AG04450 (cell line): Measurements from ENCODE around the gene TPRKB. TPM values are rescaled to one million over a fixed set of nuclear protein-coding genes. Genes with fewer than 3 reads are reported as not detected.
"Not testable (repeated sequence)": the region's sequence is repeated elsewhere in the genome, so short reads cannot be mapped to it uniquely, and the experiment has no call there.

Experiments used
- CTCF ChIA-PET: fragments of 300-600, 350-600 bp; formaldehyde crosslinking; extraction: SDS; loops from one replicate; lab custom pipeline; 2022; ENCODE audit warnings: antibody characterized with exemption, inconsistent platforms; lab: Charles Lee
- POLR2A ChIA-PET: fragments of 350-600 bp; formaldehyde crosslinking; extraction: SDS; loops from one replicate; lab custom pipeline; 2021; ENCODE audit warnings: antibody characterized with exemption, inconsistent platforms; lab: Yijun Ruan, JAX
- DNase-seq: peaks from one replicate; pipeline ENCODE4 v3.0.0-alpha.2; 2011; ENCODE audit warnings: low read depth, low spot score
- H3K27ac ChIP-seq: one replicate; pipeline ENCODE4 v1.5.1; 2012; ENCODE audit warnings: low read depth, low read length, control low read depth
- H3K27me3 ChIP-seq: one replicate; pipeline ENCODE4 v1.6.0; 2012; ENCODE audit warnings: low read length; ENCODE audit not compliant: control insufficient read depth, insufficient read depth
- H3K4me3 ChIP-seq: 2 replicates; pipeline ENCODE4 v1.5.1; 2011; ENCODE audit warnings: mild to moderate bottlenecking, low read depth, low read length, control low read depth
- H3K9me3 ChIP-seq: 2 replicates; pipeline ENCODE4 v1.5.1; 2012; ENCODE audit warnings: low read length; ENCODE audit not compliant: control insufficient read depth, insufficient read depth
- polyA plus RNA-seq: library from polyadenylated mRNA; depleted of rRNA; stranded (reverse); fragments of >200 nt; gene quantifications from 2 replicates; pipeline ENCODE4 v1.2.3, GENCODE V29; 2011
- TF ChIP-seq, protein P1 (sequence below): IDR thresholded peaks from 2 replicates; pipeline ENCODE4 v1.5.1; 2011; ENCODE audit warnings: low read depth, low read length, control low read depth, inconsistent platforms

Gene TPRKB
- polyA plus RNA-seq, 1 experiment, result 33.4 TPM

DNA sequence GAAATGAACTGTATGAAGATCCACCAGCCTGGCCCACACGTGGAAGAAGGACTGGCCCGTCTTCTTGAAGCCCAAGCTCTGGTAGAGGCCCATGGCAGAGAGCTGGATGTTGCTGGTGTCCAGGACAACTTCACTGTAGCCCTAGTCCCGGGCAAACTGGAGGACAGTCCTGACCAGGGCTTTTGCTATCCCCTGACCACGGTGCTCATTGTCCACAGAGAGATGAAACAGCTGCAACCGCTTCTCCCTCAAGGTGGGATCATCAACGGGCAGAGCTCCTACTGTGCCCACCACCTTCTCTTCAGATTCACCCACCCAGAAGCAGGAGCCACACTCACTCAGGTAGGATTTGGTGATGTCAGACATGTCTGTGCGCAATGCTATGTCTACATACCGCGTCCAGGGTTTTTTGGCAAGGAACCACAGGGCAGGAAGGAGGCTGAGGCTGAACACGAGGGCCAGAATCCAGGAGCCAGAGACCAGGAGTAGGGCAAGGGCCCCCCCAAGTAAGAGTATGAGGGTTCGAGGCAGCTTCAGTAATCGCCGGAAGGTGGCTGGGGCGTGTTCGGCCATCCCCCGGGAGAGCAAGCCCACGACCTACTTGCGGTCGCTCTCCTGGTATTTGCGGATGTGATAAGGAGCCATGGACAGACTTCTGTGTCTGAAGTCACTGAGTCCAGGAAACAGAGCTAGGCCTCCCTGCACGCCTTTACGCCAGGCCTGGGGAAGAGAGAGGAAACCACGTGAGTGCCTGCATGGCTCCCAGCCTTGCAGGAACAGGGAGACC lies 36.3 kb downstream of the TPRKB start:
- CTCF ChIA-PET, result no interaction called here
- Histone ChIP-seq H3K4me3 (no peak overlapping the region), H3K27ac (no peak overlapping the region), H3K9me3 (0 out of 2 replicates have a peak, but pooled peaks cover 3% of the 10 kb centered on the region), H3K27me3 (peaks cover 8% of the 10 kb centered on the region)
- TF ChIP-seq, protein P1, sequence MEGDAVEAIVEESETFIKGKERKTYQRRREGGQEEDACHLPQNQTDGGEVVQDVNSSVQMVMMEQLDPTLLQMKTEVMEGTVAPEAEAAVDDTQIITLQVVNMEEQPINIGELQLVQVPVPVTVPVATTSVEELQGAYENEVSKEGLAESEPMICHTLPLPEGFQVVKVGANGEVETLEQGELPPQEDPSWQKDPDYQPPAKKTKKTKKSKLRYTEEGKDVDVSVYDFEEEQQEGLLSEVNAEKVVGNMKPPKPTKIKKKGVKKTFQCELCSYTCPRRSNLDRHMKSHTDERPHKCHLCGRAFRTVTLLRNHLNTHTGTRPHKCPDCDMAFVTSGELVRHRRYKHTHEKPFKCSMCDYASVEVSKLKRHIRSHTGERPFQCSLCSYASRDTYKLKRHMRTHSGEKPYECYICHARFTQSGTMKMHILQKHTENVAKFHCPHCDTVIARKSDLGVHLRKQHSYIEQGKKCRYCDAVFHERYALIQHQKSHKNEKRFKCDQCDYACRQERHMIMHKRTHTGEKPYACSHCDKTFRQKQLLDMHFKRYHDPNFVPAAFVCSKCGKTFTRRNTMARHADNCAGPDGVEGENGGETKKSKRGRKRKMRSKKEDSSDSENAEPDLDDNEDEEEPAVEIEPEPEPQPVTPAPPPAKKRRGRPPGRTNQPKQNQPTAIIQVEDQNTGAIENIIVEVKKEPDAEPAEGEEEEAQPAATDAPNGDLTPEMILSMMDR, result no peak
- POLR2A ChIA-PET, result no interaction called here
- no peak for DNase-seq

DNA sequence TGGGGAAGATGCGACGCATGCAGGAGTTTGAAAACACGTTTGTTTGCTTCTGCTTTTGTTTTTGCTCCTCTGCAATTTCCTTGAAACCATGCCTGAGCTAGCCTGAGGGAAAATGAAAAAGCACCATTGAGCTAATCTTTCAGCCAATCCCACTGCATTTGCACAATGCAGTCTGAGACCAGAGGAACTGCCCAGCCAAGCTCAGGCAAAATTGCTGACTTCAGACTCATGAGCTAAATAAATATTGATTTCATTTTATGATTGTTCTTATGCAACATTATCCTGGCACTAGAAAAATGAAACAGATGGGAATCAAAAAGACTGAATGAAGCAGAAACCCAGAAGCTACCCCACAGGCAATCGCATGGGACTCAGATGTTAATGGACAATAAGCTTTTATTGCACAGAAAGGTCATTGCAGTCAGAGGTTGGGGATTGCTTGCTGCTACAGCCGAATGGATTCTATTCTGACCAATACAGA lies 37.0 kb downstream of the TPRKB start:
- Histone ChIP-seq H3K27ac (no peak overlapping the region), H3K27me3 (peaks cover 4% of the 10 kb centered on the region), H3K9me3 (0 out of 2 replicates have a peak, but pooled peaks cover 3% of the 10 kb centered on the region), H3K4me3 (no peak overlapping the region)
- DNase-seq, result no peak
- POLR2A ChIA-PET, result no interaction called here
- CTCF ChIA-PET, result no interaction called here
- TF ChIP-seq, protein P1, result no peak

DNA sequence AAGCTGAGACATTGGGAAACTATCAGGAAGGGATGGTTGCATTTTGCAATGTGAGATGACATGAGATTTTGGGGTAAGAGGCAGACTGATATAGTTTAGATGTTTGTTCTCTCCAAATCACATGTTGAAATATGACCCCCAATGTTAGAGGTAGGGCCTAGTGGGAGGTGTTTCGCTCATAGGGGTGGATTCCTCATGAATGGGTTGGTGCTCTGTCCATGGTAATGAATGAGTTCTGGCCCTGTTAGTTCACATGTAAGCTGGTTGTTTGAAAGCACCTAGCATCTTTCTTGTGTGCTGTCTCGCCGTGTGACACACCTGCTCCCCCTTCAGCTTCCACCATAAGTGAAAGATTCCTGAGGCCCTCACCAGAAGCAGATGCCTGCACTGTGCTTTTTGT lies 37.7 kb downstream of the TPRKB start:
- Histone ChIP-seq H3K27ac (no peak overlapping the region), H3K4me3 (no peak overlapping the region), H3K9me3 (0 out of 2 replicates have a peak, but pooled peaks cover 3% of the 10 kb centered on the region), H3K27me3 (peaks cover 4% of the 10 kb centered on the region)
- TF ChIP-seq, protein P1, result no peak
- ChIA-PET POLR2A (no interaction called here), CTCF (no interaction called here)
- DNase-seq, result no peak

DNA sequence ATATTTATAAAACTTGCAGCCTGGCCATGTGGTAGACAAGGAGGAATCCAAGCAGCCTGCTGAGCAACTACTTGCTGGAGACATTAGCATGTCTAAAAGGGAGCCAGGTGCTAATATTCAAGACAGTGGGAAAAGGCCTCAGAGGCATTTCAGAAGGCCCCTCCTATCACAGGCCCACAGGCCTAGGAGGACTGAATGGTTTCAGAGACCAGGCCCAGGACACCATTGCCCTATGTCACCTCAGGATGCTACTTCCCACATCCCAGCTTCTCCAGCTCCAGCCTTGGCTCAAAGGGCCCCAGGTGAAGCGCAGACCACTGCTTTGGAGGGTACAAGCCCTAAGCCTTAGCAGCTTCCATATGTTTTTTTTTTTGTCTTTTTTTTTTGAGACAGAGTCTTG lies 39.0 kb downstream of the TPRKB start:
- peaks cover 4% of the 10 kb centered on the region for H3K27me3 ChIP-seq
- ChIA-PET CTCF (no interaction called here), POLR2A (no interaction called here)
- TF ChIP-seq, protein P1, result no peak
- 0 out of 2 replicates have a peak, but pooled peaks cover 3% of the 10 kb centered on the region for H3K9me3 ChIP-seq
- no peak overlapping the region for H3K27ac ChIP-seq
- DNase-seq, result no peak
- no peak overlapping the region for H3K4me3 ChIP-seq

DNA sequence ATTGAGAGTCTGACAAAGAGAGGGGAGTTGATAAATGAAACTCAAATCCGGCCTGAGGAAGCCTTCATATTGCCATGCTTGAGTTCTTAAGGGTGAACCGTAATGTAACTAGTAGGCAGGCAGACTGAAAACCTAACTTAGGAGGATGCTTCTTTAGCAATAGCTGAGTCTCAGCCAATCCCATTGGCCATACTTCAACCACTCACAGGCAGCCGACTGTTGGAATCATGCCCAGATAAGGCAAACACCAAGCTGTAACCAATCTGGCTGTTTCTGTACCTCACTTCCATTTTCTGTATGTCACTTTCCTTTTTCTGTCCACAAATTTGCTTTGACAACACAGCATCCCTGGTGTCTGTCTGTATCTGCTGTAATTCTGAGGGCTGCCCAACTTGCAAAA lies 39.5 kb downstream of the TPRKB start:
- peaks cover 4% of the 10 kb centered on the region for H3K27me3 ChIP-seq
- H3K9me3 ChIP-seq, result 0 out of 2 replicates have a peak, but pooled peaks cover 3% of the 10 kb centered on the region
- no peak overlapping the region for H3K4me3 ChIP-seq
- ChIA-PET CTCF (no interaction called here), POLR2A (no interaction called here)
- TF ChIP-seq, protein P1, result no peak
- H3K27ac ChIP-seq, result no peak overlapping the region
- no peak for DNase-seq

DNA sequence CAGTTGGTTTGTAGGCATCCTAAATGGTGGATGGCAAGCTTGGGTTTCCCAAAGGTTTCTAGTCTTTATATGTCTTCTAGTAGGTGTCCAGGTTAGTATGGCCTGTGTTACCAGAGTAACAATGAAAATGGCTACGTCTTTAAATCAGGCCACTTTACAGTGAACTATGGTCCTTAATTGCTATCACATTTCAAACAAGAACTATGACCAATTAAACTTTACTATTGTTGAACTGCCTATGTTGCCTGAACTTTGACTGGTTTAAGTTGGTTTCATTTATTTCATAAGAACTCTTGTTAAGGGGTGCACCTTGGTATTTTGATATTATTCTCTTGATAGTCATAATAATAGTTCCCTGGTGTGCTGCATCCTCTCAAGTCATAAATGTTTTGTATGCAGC lies 40.2 kb downstream of the TPRKB start:
- H3K27ac ChIP-seq, DNase-seq, H3K27me3 ChIP-seq, POLR2A ChIA-PET, H3K4me3 ChIP-seq, H3K9me3 ChIP-seq: not testable (repeated sequence)
- CTCF ChIA-PET, result interaction anchor here (1.0 kb wide), 1 partner anchor 17 kb away, joined by 3 read pairs; no protein-coding TSS in a partner anchor

DNA sequence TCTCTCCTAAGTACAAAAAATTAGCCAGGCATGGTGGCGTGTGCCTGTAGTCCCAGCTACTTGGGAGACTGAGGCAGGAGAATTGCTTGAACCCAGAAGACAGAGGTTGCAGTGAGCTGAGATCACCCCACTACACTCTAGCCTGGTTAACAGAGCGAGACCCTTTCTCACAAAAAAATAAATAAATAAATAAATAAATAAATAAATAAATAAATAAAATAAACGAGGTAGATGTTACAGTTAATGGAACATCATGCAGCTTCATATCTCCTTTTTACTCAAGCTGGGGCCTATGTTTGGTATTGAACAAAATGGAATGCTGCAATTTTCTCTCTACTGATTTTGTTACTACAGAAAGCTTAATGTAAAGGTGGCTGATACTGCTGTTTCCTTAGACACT lies 40.6 kb downstream of the TPRKB start:
- H3K27me3 ChIP-seq, H3K9me3 ChIP-seq, POLR2A ChIA-PET, H3K4me3 ChIP-seq, H3K27ac ChIP-seq, DNase-seq: not testable (repeated sequence)
- CTCF ChIA-PET, result interaction anchor here (1.0 kb wide), 1 partner anchor 16 kb away, joined by 3 read pairs; no protein-coding TSS in a partner anchor
